ENCODE measurements around the gene RCSD1.
A peak's percentile ranks its signal among the peaks of the same experiment; 100 is the strongest.

RCSD1 gene

DNA sequence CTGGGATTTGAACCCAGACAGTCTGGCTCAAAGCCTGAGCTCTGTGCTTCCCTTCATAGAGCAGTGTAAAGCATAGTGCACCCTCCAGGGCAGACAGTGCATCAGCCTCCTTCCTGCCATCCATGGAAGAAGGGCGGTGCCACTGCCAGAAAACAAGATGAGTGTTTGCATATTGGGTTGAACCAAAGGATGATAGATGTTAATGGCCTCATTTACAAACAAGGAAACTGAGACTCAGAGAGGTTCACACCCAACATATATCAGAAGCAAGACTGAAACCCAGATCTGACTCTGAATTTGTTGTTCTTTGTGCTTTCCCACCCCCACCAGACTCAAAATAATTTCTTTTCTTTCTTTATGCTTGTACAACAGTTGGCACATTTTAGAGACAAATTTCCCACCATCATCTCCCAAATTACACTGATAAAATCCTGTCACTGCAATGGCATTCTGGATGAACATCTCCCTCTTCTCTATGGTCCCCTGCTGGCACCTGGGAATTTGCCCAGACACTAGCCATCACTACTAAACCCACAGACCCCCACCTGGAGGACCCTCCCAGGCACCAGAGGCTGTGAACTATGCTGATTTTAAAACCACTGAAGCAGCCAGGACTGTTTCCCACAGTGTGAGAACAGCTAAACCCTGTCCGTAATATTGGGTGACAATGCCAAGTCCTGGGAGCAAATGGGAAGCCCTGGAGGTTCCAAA is 46.3 kb downstream of the RCSD1 start:
- Histone ChIP-seq H3K4me3 (ENCODE audit: low read depth in 1 of 2, low read length in 2 of 2) (no peak overlapping the region), H3K4me2 (ENCODE audit: insufficient read depth, low read length) (no peak overlapping the region), H2AFZ (ENCODE audit: low read depth, low read length) (no peak overlapping the region), H3K9ac (ENCODE audit: low read depth, low read length) (no peak overlapping the region), H3K27ac (ENCODE audit: low read length) (no peak overlapping the region), H3K4me1 (ENCODE audit: insufficient read depth, low read length) (no peaks in the 10 kb centered on the region), H3K27me3 (ENCODE audit: insufficient read depth, low read length, poor library complexity) (no peaks in the 10 kb centered on the region), H3K79me2 (ENCODE audit: insufficient read depth, low read length) (peaks cover 98% of the 10 kb centered on the region), H3K9me3 (ENCODE audit: insufficient read depth, low read length, severe bottlenecking) (no peaks in the 10 kb centered on the region), H4K20me1 (ENCODE audit: insufficient read depth, low read length) (peaks cover 81% of the 10 kb centered on the region), H3K36me3 (ENCODE audit: insufficient read depth, low read length) (peaks cover 98% of the 10 kb centered on the region)
- TF ChIP-seq EZH2 (IDR thresholded peaks at IDR 0.05; ENCODE audit: borderline replicate concordance, low read depth, low read length, severe bottlenecking): no peak
- TF ChIP-seq, protein P1, sequence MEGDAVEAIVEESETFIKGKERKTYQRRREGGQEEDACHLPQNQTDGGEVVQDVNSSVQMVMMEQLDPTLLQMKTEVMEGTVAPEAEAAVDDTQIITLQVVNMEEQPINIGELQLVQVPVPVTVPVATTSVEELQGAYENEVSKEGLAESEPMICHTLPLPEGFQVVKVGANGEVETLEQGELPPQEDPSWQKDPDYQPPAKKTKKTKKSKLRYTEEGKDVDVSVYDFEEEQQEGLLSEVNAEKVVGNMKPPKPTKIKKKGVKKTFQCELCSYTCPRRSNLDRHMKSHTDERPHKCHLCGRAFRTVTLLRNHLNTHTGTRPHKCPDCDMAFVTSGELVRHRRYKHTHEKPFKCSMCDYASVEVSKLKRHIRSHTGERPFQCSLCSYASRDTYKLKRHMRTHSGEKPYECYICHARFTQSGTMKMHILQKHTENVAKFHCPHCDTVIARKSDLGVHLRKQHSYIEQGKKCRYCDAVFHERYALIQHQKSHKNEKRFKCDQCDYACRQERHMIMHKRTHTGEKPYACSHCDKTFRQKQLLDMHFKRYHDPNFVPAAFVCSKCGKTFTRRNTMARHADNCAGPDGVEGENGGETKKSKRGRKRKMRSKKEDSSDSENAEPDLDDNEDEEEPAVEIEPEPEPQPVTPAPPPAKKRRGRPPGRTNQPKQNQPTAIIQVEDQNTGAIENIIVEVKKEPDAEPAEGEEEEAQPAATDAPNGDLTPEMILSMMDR (IDR thresholded peaks at IDR 0.05; ENCODE audit: borderline replicate concordance, extremely low read depth, low read length, poor library complexity, severe bottlenecking): no peak
- DNase-seq (no peak), ATAC-seq (ENCODE audit: insufficient read depth, low read depth) (peak; percentile 57)

DNA sequence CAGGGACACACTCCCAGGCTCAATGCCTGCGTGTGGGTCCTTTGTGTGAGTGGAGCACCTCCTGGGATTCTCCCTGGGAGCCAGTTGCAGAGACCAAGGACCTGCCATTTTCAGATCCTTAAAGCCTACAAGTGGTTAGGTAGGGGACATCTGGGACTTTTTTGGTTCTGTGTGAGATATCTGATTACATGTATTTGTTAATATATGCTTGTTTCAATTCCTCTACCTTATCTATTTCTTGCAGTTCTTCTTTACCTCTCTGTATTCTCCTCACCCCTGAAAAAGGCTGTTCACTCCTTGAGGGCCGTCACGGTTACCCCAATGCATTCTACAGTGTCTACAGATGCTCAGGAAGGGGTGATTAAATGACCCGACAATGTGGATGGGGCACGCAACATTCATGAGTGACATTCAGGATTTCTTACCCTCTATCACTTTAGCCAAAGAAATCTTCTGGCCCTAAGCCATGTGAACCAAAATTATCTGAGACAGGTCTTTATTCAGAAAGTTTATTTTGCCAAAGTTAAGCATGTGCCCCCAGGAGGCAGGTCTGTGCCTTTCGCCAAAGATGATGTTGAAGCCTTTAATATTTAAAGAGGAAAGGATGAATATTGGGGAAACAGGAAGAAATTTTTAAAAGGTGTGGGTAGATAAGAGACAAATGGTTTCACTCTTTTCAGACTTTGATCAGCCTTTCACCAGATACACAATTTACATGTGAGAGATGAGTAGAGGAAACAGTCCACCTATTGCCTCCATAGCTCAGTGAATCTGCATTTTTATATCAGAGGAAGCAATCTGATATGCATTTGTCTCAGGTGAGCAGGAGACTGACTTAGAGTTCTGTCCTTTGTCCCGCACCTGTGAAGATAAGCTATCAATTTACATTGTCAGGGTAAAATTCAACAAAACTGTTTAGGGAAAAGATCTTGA is 47.1 kb downstream of the RCSD1 start:
- ATAC-seq (ENCODE audit: insufficient read depth, low read depth) (no peak), DNase-seq (no peak)
- no peak overlapping the region for H3K9ac ChIP-seq (ENCODE audit: low read depth, low read length)
- H3K79me2 ChIP-seq (ENCODE audit: insufficient read depth, low read length): peaks cover 96% of the 10 kb centered on the region
- peaks cover 96% of the 10 kb centered on the region for H3K36me3 ChIP-seq (ENCODE audit: insufficient read depth, low read length)
- H3K4me1 ChIP-seq (ENCODE audit: insufficient read depth, low read length): no peaks in the 10 kb centered on the region
- H2AFZ ChIP-seq (ENCODE audit: low read depth, low read length): no peak overlapping the region
- no peak overlapping the region for H3K4me2 ChIP-seq (ENCODE audit: insufficient read depth, low read length)
- H3K27ac ChIP-seq (ENCODE audit: low read length): no peak overlapping the region
- no peak overlapping the region for H3K4me3 ChIP-seq (ENCODE audit: low read depth in 1 of 2, low read length in 2 of 2)
- no peaks in the 10 kb centered on the region for H3K9me3 ChIP-seq (ENCODE audit: insufficient read depth, low read length, severe bottlenecking)
- H4K20me1 ChIP-seq (ENCODE audit: insufficient read depth, low read length): peaks cover 78% of the 10 kb centered on the region
- TF ChIP-seq EZH2 (IDR thresholded peaks at IDR 0.05; ENCODE audit: borderline replicate concordance, low read depth, low read length, severe bottlenecking): no peak
- TF ChIP-seq, protein P1 (IDR thresholded peaks at IDR 0.05; ENCODE audit: borderline replicate concordance, extremely low read depth, low read length, poor library complexity, severe bottlenecking): peak; percentile 6
- H3K27me3 ChIP-seq (ENCODE audit: insufficient read depth, low read length, poor library complexity): no peaks in the 10 kb centered on the region

DNA sequence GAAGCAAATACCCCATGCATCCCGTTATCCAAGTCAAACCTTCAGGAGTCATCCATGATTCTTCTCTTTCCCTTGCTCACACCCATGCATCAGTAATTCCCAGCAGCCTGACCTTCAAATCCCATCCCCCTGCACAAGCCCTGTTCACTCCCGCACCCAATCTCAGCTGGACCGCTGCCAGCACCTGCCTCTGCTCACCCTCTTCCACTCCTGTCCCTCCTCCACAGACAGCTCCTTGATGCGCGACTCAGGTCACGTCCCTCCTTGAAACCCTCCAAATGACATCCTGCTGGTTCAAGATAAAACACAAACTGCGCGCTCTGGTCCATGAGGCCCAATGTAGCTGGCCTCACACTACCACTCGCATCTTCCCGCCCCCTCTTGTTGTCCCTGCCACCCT is 48.4 kb downstream of the RCSD1 start:
- no peaks in the 10 kb centered on the region for H3K4me1 ChIP-seq (ENCODE audit: insufficient read depth, low read length)

More for the DNA sequence above, 48.4 kb downstream of the RCSD1 start:
- Histone ChIP-seq H3K9ac (ENCODE audit: low read depth, low read length) (no peak overlapping the region), H3K27me3 (ENCODE audit: insufficient read depth, low read length, poor library complexity) (no peaks in the 10 kb centered on the region), H2AFZ (ENCODE audit: low read depth, low read length) (no peak overlapping the region), H3K9me3 (ENCODE audit: insufficient read depth, low read length, severe bottlenecking) (no peaks in the 10 kb centered on the region), H3K4me3 (ENCODE audit: low read depth in 1 of 2, low read length in 2 of 2) (no peak overlapping the region), H3K79me2 (ENCODE audit: insufficient read depth, low read length) (peaks cover 96% of the 10 kb centered on the region), H4K20me1 (ENCODE audit: insufficient read depth, low read length) (peaks cover 77% of the 10 kb centered on the region), H3K36me3 (ENCODE audit: insufficient read depth, low read length) (peaks cover 96% of the 10 kb centered on the region), H3K4me2 (ENCODE audit: insufficient read depth, low read length) (no peak overlapping the region), H3K27ac (ENCODE audit: low read length) (peak overlapping the region; percentile 7; the same call in 1 of the 2 replicates)
- ATAC-seq (ENCODE audit: insufficient read depth, low read depth) (no peak), DNase-seq (no peak)
- TF ChIP-seq, protein P1 (IDR thresholded peaks at IDR 0.05; ENCODE audit: borderline replicate concordance, extremely low read depth, low read length, poor library complexity, severe bottlenecking): no peak
- no peak for TF ChIP-seq EZH2 (IDR thresholded peaks at IDR 0.05; ENCODE audit: borderline replicate concordance, low read depth, low read length, severe bottlenecking)
